MCF 10A (cell line): Measurements from ENCODE around the gene EPC1. TPM values are rescaled to one million over a fixed set of nuclear protein-coding genes. Genes with fewer than 3 reads are reported as not detected.
"Not testable (repeated sequence)": the region's sequence is repeated elsewhere in the genome, so short reads cannot be mapped to it uniquely, and the experiment has no call there.

Source experiments
- BruUV-seq: library from RNA; stranded (reverse); fragments of 400-500 nt; replicated peaks from 2 replicates; lab custom pipeline; 2021; lab: Mats Ljungman, UMichigan
- CTCF ChIA-PET: fragments of 300-600 bp; sonication (Branson Sonifier 250); formaldehyde crosslinking; extraction: SDS; loops from one replicate; lab custom pipeline; 2021; ENCODE audit warnings: antibody characterized with exemption, inconsistent platforms; lab: Yijun Ruan, JAX
- POLR2A ChIA-PET: fragments of 300-600, 350-650 bp; sonication (Branson Sonifier 250); formaldehyde crosslinking; extraction: SDS; loops from one replicate; lab custom pipeline; 2020; ENCODE audit warnings: antibody characterized with exemption, inconsistent platforms; lab: Yijun Ruan, JAX
- DNase-seq: peaks from one replicate; pipeline ENCODE4 v3.0.0-alpha.2; 2018; ENCODE audit not compliant: unreplicated experiment
- H3K27ac Mint-ChIP-seq: one replicate; pipeline ENCODE4 v1.8.0; 2022; ENCODE audit warnings: mild to moderate bottlenecking, low read depth, mixed read lengths; ENCODE audit not compliant: unreplicated experiment
- H3K27me3 Mint-ChIP-seq: one replicate; pipeline ENCODE4 v1.8.0; 2022; ENCODE audit warnings: mixed read lengths; ENCODE audit not compliant: insufficient read depth, unreplicated experiment
- H3K36me3 Mint-ChIP-seq: one replicate; pipeline ENCODE4 v1.8.0; 2022; ENCODE audit warnings: mild to moderate bottlenecking, moderate library complexity, mixed read lengths; ENCODE audit not compliant: insufficient read depth, unreplicated experiment
- H3K4me1 Mint-ChIP-seq: one replicate; pipeline ENCODE4 v1.8.0; 2022; ENCODE audit warnings: mixed read lengths; ENCODE audit not compliant: insufficient read depth, unreplicated experiment
- H3K4me3 Mint-ChIP-seq: one replicate; pipeline ENCODE4 v1.8.0; 2022; ENCODE audit warnings: mild to moderate bottlenecking, moderate library complexity, mixed read lengths; ENCODE audit not compliant: unreplicated experiment
- H3K9me3 Mint-ChIP-seq: one replicate; pipeline ENCODE4 v1.8.0; 2022; ENCODE audit warnings: mixed read lengths; ENCODE audit not compliant: unreplicated experiment
- intact Hi-C: fragments of 100-400 bp; cut with micrococcal nuclease; formaldehyde crosslinking; loops from 2 replicates; pipeline ENCODE4 v1.14.1; 2022
- total RNA-seq: library from RNA; stranded (reverse); gene quantifications from 2 replicates; pipeline ENCODE4 v1.2.3, GENCODE V29; 2022
- TF ChIP-seq, protein P1 (sequence below): fragments of 200-600 bp; IDR thresholded peaks from one replicate; pipeline ENCODE4 v1.8.0; 2022; ENCODE audit warnings: antibody characterized with exemption, mild to moderate bottlenecking; ENCODE audit not compliant: unreplicated experiment

The EPC1 gene
- total RNA-seq, 1 experiment from 2014 or later = 25.5 TPM

DNA sequence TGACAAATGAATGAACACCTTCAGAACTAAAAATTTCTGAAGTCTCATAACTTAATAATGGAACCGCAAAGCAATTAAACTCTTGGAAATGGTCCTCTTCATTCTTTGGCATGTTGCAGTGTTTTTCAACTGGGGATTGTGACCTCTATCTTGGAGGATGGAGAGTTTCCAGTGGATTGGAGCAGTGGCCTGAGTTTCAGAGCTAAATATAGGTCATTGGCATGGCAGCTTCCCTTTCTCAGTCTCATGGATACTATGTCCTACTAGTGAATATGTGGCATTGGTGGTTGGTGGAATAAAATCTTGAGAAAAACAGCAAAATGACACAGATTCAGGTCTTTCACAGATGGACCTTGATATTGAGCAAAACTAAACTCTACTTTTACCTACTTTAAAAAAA, 24.1 kb upstream of the EPC1 start:
- no peaks in the 10 kb centered on the region for H3K27me3 Mint-ChIP-seq
- intact Hi-C loops = loop anchor here (10.0 kb wide), 1 partner anchor 634 kb away; no protein-coding TSS in a partner anchor
- POLR2A ChIA-PET = no interaction called here
- DNase-seq = no peak
- H3K27ac Mint-ChIP-seq = no peak overlapping the region
- H3K36me3 Mint-ChIP-seq = peaks cover 7% of the 10 kb centered on the region
- no peaks in the 10 kb centered on the region for H3K9me3 Mint-ChIP-seq
- TF ChIP-seq, protein P1, sequence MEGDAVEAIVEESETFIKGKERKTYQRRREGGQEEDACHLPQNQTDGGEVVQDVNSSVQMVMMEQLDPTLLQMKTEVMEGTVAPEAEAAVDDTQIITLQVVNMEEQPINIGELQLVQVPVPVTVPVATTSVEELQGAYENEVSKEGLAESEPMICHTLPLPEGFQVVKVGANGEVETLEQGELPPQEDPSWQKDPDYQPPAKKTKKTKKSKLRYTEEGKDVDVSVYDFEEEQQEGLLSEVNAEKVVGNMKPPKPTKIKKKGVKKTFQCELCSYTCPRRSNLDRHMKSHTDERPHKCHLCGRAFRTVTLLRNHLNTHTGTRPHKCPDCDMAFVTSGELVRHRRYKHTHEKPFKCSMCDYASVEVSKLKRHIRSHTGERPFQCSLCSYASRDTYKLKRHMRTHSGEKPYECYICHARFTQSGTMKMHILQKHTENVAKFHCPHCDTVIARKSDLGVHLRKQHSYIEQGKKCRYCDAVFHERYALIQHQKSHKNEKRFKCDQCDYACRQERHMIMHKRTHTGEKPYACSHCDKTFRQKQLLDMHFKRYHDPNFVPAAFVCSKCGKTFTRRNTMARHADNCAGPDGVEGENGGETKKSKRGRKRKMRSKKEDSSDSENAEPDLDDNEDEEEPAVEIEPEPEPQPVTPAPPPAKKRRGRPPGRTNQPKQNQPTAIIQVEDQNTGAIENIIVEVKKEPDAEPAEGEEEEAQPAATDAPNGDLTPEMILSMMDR = no peak
- no peak overlapping the region for H3K4me3 Mint-ChIP-seq
- CTCF ChIA-PET = interaction anchor here (0.6 to 0.8 kb wide), 4 partner anchors 27 to 696 kb away, joined by 3 to 4 read pairs (median 3); no protein-coding TSS in a partner anchor
- H3K4me1 Mint-ChIP-seq = peaks cover 25% of the 10 kb centered on the region
- BruUV-seq = no TSS peak

DNA sequence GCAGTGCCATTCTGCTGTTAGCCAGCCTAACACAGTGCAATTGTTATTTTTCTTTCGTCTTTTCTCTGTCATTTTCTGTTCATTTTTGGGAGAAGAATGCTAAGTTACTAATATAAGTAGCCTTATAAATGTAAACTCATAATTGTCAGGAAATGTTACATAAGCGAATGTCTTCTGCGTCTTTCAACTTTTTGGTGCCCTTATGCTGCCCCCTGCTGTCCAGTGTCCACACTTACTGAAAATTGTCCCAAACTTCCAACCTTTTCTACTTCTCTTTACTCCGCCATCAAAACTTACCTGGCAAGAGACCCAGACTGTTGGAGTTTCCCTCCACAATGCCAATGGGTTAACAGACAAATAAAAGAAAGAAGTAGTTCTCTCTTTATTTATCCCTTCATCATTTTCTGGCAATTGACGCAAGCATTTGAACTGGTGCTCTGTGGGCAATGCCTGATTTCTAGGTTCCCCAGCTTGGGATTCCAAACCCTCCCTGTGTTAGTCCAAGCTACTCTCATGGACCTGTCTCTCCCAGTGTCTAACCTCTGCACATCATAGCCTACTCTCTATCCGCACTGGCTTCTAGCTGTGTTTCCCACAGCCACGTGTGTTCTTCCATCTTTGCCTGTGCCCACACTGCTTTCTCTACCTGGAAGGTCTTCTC, 21.0 kb upstream of the EPC1 start:
- TF ChIP-seq, protein P1 = peak; percentile 68
- Mint-ChIP-seq H3K9me3 (no peaks in the 10 kb centered on the region), H3K27ac (no peak overlapping the region), H3K4me1 (peaks cover 16% of the 10 kb centered on the region), H3K27me3 (no peaks in the 10 kb centered on the region), H3K36me3 (peaks cover 7% of the 10 kb centered on the region), H3K4me3 (no peak overlapping the region)
- intact Hi-C loops = loop anchor here (1.0 kb wide), 2 partner anchors 112 to 177 kb away; no protein-coding TSS in a partner anchor
- ChIA-PET POLR2A (no interaction called here), CTCF (interaction anchor here (0.6 to 3.2 kb wide), 9 partner anchors 9 to 500 kb away, joined by 3 to 18 read pairs (median 3); no protein-coding TSS in a partner anchor)
- peak; percentile 77 for DNase-seq
- BruUV-seq = no TSS peak

DNA sequence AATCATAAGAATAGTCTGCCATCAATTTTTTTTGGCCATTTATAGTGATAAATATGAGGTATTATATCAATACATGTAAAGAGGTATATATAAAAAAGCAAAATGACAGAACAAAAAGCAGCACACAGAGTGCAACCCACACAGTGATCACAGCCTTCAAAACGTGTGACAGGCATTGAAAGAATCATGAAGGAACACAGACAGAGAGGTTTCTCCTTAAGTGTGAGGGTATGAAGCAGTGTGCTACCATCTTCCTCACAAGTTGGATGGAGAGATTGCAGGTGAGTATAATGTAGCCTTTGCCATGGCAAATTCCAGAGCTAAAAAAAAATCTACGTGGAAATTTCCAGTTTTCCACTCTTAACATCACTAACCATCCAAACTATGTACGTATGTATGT, 19.6 kb upstream of the EPC1 start:
- intact Hi-C loops = no loop called here
- Mint-ChIP-seq H3K9me3 (no peaks in the 10 kb centered on the region), H3K36me3 (peaks cover 7% of the 10 kb centered on the region), H3K4me3 (no peak overlapping the region), H3K4me1 (peaks cover 16% of the 10 kb centered on the region), H3K27ac (no peak overlapping the region), H3K27me3 (no peaks in the 10 kb centered on the region)
- no peak for DNase-seq
- POLR2A ChIA-PET = interaction anchor here (0.9 kb wide), 1 partner anchor 22 kb away, joined by 3 read pairs; no protein-coding TSS in a partner anchor
- CTCF ChIA-PET = interaction anchor here (0.9 to 3.2 kb wide), 6 partner anchors 8 to 111 kb away, joined by 3 to 18 read pairs (median 5); no protein-coding TSS in a partner anchor
- TF ChIP-seq, protein P1 = no peak
- no TSS peak for BruUV-seq

GRCh38 chr10:32366111-32366510, 19.2 kb upstream of the EPC1 start:
- TF ChIP-seq, protein P1 = no peak
- Mint-ChIP-seq H3K27me3 (no peaks in the 10 kb centered on the region), H3K4me3 (no peak overlapping the region), H3K27ac (no peak overlapping the region), H3K9me3 (no peaks in the 10 kb centered on the region), H3K4me1 (peaks cover 16% of the 10 kb centered on the region), H3K36me3 (peaks cover 7% of the 10 kb centered on the region)
- ChIA-PET POLR2A (no interaction called here), CTCF (interaction anchor here (1.2 kb wide), 1 partner anchor 110 kb away, joined by 5 read pairs; no protein-coding TSS in a partner anchor)
- intact Hi-C loops = no loop called here
- no TSS peak for BruUV-seq
- DNase-seq = no peak

DNA sequence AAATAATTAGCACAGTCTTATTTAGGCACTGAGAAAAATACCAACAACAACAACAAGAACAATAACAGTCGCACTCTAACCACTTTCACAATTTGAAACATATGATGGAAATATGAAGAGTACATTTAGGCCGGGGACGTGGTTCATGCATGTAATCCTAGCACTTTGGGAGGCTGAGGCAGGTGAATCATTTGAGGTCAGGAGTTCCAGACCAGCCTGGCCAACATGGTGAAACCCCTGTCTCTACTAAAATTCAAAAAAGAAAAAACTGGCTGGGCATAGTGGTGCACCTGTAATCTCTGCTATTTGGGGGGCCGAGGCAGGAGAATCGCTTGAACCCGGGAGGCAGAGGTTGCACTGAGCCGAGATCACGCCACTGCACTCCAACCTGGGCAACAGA, 18.4 kb upstream of the EPC1 start:
- H3K4me3 Mint-ChIP-seq, POLR2A ChIA-PET, BruUV-seq, intact Hi-C loops, H3K27ac Mint-ChIP-seq, H3K36me3 Mint-ChIP-seq, H3K9me3 Mint-ChIP-seq, DNase-seq, H3K27me3 Mint-ChIP-seq: not testable (repeated sequence)
- peaks cover 16% of the 10 kb centered on the region for H3K4me1 Mint-ChIP-seq
- CTCF ChIA-PET = interaction anchor here (0.6 kb wide), 2 partner anchors 110 kb away, joined by 4 to 6 read pairs; no protein-coding TSS in a partner anchor
